Panc1 (cell line): ENCODE results near the gene MTFMT. TPM values are rescaled to one million over a fixed set of nuclear protein-coding genes. Genes with fewer than 3 reads are reported as not detected.
A peak's percentile ranks its signal among the peaks of the same experiment; 100 is the strongest.

Experiments
- ATAC-seq: fragments of 200-7000 bp; cut with Tn5 transposase; 2 replicates; pipeline ENCODE4 v1.9.1; 2020; ENCODE audit warnings: mild to moderate bottlenecking, moderate library complexity
- BruUV-seq: library from RNA; stranded (reverse); fragments of 400-500 nt; replicated peaks from 2 replicates; lab custom pipeline; 2021; lab: Mats Ljungman, UMichigan
- CTCF ChIA-PET: fragments of 300-600 bp; sonication (Branson Sonifier 250); formaldehyde crosslinking; loops from one replicate; lab custom pipeline; 2022; ENCODE audit warnings: antibody characterized with exemption; lab: Charles Lee
- POLR2A ChIA-PET: fragments of 300-600 bp; sonication (Branson Sonifier 250); formaldehyde crosslinking; loops from one replicate; lab custom pipeline; 2022; ENCODE audit warnings: antibody characterized with exemption; lab: Charles Lee
- DNase-seq: peaks from one replicate; pipeline ENCODE4 v3.0.0-alpha.2; 2010; ENCODE audit warnings: low read depth, low spot score
- H3K27ac ChIP-seq: 2 replicates; pipeline ENCODE4 v1.5.1; 2011; ENCODE audit warnings: mild to moderate bottlenecking, low read length, inconsistent platforms
- H3K27me3 ChIP-seq: fragments of 200-500 bp; sonication (Bioruptor generic); 2 replicates; pipeline ENCODE4 v1.6.0; 2014; ENCODE audit warnings: low read length, inconsistent platforms; ENCODE audit not compliant: control insufficient read depth, insufficient read depth
- H3K36me3 ChIP-seq: fragments of 200-500 bp; sonication (Bioruptor generic); 2 replicates; pipeline ENCODE4 v1.5.1; 2014; ENCODE audit warnings: inconsistent platforms, mild to moderate bottlenecking, low read length, moderate library complexity; ENCODE audit not compliant: control insufficient read depth, insufficient read depth
- H3K4me1 ChIP-seq: 2 replicates; pipeline ENCODE4 v1.5.1; 2011; ENCODE audit warnings: inconsistent platforms, mild to moderate bottlenecking, low read length, moderate library complexity; ENCODE audit not compliant: control insufficient read depth, insufficient read depth
- H3K4me3 ChIP-seq, 2 experiments: 2 replicates each; pipeline ENCODE4 v1.5.1; 2011 to 2012; ENCODE audit warnings: low read depth in 2 of 2, low read length in 2 of 2, mild to moderate bottlenecking in 2 of 2, inconsistent platforms in 1 of 2, moderate library complexity in 1 of 2
- H3K9me3 ChIP-seq: fragments of 200-500 bp; sonication (Bioruptor generic); 2 replicates; pipeline ENCODE4 v1.5.1; 2014; ENCODE audit warnings: low read depth, mild to moderate bottlenecking, inconsistent platforms, low read length, moderate library complexity; ENCODE audit not compliant: control insufficient read depth, insufficient read depth
- POLR2AphosphoS5 ChIP-seq: IDR thresholded peaks from 2 replicates; pipeline ENCODE4 v1.6.1; 2012; ENCODE audit warnings: mild to moderate bottlenecking, low read depth, low read length, moderate library complexity
- SIN3A ChIP-seq: IDR thresholded peaks from 2 replicates; pipeline ENCODE4 v1.6.1; 2012; ENCODE audit warnings: low read depth, mild to moderate bottlenecking, low read length, moderate library complexity, borderline replicate concordance; ENCODE audit not compliant: insufficient read depth
- TCF7L2 ChIP-seq: IDR thresholded peaks from 2 replicates; pipeline ENCODE4 v1.6.1; 2011; ENCODE audit warnings: mild to moderate bottlenecking, low read depth, low read length, inconsistent platforms
- in situ Hi-C: cut with HindIII; loops from 2 replicates; pipeline ENCODE4 v1.10.0; 2016; ENCODE audit warnings: low sequenced_read_pairs, low pct_unique_long_range_greater_than_20kb
- intact Hi-C: fragments of 100-400 bp; cut with micrococcal nuclease; formaldehyde crosslinking; loops from one replicate; pipeline ENCODE4 v1.10.0; 2022; ENCODE audit not compliant: unreplicated experiment
- total RNA-seq: library from RNA; stranded (reverse); gene quantifications from one replicate; pipeline ENCODE4 v1.2.1, GENCODE V29; 2021; ENCODE audit not compliant: unreplicated experiment
- TF ChIP-seq, protein P1 (sequence below), 2 experiments: IDR thresholded peaks; 2 replicates each; pipeline ENCODE4 v1.6.1; 2011 to 2012; ENCODE audit warnings: low read depth in 2 of 2, control low read depth in 1 of 2, low read length in 1 of 2, mild to moderate bottlenecking in 1 of 2, moderate library complexity in 1 of 2; ENCODE audit not compliant: insufficient read depth in 1 of 2
- TF ChIP-seq, protein P2 (sequence below): fragments of 450-650 bp; IDR thresholded peaks from 2 replicates; pipeline ENCODE4 v1.5.1; 2017; ENCODE audit warnings: mild to moderate bottlenecking

The MTFMT gene
- total RNA-seq, 1 experiment from 2014 or later = 19.4 TPM

- TF ChIP-seq SIN3A (no peak), POLR2AphosphoS5 (no peak), TCF7L2 (no peak)
- TF ChIP-seq, protein P1, sequence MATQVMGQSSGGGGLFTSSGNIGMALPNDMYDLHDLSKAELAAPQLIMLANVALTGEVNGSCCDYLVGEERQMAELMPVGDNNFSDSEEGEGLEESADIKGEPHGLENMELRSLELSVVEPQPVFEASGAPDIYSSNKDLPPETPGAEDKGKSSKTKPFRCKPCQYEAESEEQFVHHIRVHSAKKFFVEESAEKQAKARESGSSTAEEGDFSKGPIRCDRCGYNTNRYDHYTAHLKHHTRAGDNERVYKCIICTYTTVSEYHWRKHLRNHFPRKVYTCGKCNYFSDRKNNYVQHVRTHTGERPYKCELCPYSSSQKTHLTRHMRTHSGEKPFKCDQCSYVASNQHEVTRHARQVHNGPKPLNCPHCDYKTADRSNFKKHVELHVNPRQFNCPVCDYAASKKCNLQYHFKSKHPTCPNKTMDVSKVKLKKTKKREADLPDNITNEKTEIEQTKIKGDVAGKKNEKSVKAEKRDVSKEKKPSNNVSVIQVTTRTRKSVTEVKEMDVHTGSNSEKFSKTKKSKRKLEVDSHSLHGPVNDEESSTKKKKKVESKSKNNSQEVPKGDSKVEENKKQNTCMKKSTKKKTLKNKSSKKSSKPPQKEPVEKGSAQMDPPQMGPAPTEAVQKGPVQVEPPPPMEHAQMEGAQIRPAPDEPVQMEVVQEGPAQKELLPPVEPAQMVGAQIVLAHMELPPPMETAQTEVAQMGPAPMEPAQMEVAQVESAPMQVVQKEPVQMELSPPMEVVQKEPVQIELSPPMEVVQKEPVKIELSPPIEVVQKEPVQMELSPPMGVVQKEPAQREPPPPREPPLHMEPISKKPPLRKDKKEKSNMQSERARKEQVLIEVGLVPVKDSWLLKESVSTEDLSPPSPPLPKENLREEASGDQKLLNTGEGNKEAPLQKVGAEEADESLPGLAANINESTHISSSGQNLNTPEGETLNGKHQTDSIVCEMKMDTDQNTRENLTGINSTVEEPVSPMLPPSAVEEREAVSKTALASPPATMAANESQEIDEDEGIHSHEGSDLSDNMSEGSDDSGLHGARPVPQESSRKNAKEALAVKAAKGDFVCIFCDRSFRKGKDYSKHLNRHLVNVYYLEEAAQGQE (IDR thresholded peaks at IDR 0.05; ENCODE audit: insufficient read depth in 1 of 2, low read depth in 2 of 2, low read length in 1 of 2) = no peak
- POLR2A ChIA-PET = no interaction called here
- no peak for ATAC-seq
- Histone ChIP-seq H3K4me3 (peak overlapping the region; percentile 21 to 32; a peak in 3 of 4 replicates), H3K9me3 (no peaks in the 10 kb centered on the region), H3K27me3 (peaks cover 6% of the 10 kb centered on the region; the same call in 1 of the 2 replicates), H3K27ac (no peak overlapping the region), H3K4me1 (no peaks in the 10 kb centered on the region), H3K36me3 (no peaks in the 10 kb centered on the region)
- BruUV-seq = no TSS peak
- CTCF ChIA-PET = interaction anchor here (1.8 kb wide), 1 partner anchor 10 kb away, joined by 4 read pairs; no protein-coding TSS in a partner anchor
- in situ Hi-C loops = no loop called here
- DNase-seq = no peak
- intact Hi-C loops = no loop called here
Measured at GRCh38 chr15:65067317-65067644, 37.8 kb upstream of the MTFMT start.

- POLR2A ChIA-PET = interaction anchor here (0.6 to 0.7 kb wide), 2 partner anchors 11 to 234 kb away, joined by 3 to 8 read pairs; no protein-coding TSS in a partner anchor
- ATAC-seq (no peak), DNase-seq (no peak)
- Histone ChIP-seq H3K36me3 (no peaks in the 10 kb centered on the region), H3K27ac (no peak overlapping the region), H3K27me3 (peaks cover 6% of the 10 kb centered on the region; the same call in 1 of the 2 replicates), H3K9me3 (no peaks in the 10 kb centered on the region), H3K4me3 (no peak overlapping the region), H3K4me1 (no peaks in the 10 kb centered on the region)
- CTCF ChIA-PET = interaction anchor here (1.8 kb wide), 1 partner anchor 11 kb away, joined by 4 read pairs; no protein-coding TSS in a partner anchor
- TF ChIP-seq POLR2AphosphoS5 (no peak), SIN3A (no peak), TCF7L2 (no peak)
- TF ChIP-seq, protein P1 (IDR thresholded peaks at IDR 0.05; ENCODE audit: insufficient read depth in 1 of 2, low read depth in 2 of 2, low read length in 1 of 2) = no peak
- TF ChIP-seq, protein P2, sequence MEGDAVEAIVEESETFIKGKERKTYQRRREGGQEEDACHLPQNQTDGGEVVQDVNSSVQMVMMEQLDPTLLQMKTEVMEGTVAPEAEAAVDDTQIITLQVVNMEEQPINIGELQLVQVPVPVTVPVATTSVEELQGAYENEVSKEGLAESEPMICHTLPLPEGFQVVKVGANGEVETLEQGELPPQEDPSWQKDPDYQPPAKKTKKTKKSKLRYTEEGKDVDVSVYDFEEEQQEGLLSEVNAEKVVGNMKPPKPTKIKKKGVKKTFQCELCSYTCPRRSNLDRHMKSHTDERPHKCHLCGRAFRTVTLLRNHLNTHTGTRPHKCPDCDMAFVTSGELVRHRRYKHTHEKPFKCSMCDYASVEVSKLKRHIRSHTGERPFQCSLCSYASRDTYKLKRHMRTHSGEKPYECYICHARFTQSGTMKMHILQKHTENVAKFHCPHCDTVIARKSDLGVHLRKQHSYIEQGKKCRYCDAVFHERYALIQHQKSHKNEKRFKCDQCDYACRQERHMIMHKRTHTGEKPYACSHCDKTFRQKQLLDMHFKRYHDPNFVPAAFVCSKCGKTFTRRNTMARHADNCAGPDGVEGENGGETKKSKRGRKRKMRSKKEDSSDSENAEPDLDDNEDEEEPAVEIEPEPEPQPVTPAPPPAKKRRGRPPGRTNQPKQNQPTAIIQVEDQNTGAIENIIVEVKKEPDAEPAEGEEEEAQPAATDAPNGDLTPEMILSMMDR = no peak
- in situ Hi-C loops = no loop called here
- intact Hi-C loops = no loop called here
- BruUV-seq = no TSS peak
Measured at GRCh38 chr15:65066635-65067316, 37.3 kb upstream of the MTFMT start.
